OCI-LY1 (cell line): ENCODE measurements around the gene BTNL3.

Experiments
- H2AFZ ChIP-seq: fragments of 200-600 bp; sonication (generic), shearing (Covaris generic); 2 replicates; pipeline ENCODE4 v1.6.0; 2014; ENCODE audit warnings: antibody characterized with exemption, mild to moderate bottlenecking, low read length
- H3F3A ChIP-seq: fragments of 200-600 bp; sonication (generic), shearing (Covaris generic); 2 replicates; pipeline ENCODE4 v1.6.0; 2014; ENCODE audit warnings: mild to moderate bottlenecking, antibody characterized with exemption, low read length, moderate library complexity; ENCODE audit not compliant: insufficient read depth
- H3K27ac ChIP-seq: fragments of 200-600 bp; sonication (generic); 2 replicates; pipeline ENCODE4 v1.5.1; 2014; ENCODE audit warnings: low read length, mixed run types, mild to moderate bottlenecking, low read depth; ENCODE audit not compliant: poor library complexity, severe bottlenecking
- H3K27me3 ChIP-seq: fragments of 200-600 bp; sonication (generic); 2 replicates; pipeline ENCODE4 v1.6.0; 2014; ENCODE audit warnings: antibody characterized with exemption, mild to moderate bottlenecking, low read length, moderate library complexity; ENCODE audit not compliant: insufficient read depth
- H3K36me3 ChIP-seq: fragments of 200-600 bp; sonication (generic); 2 replicates; pipeline ENCODE4 v1.6.1; 2014; ENCODE audit warnings: mild to moderate bottlenecking, antibody characterized with exemption, low read length, moderate library complexity, mixed read lengths; ENCODE audit not compliant: insufficient read depth
- H3K4me1 ChIP-seq: fragments of 200-600 bp; sonication (generic); 2 replicates; pipeline ENCODE4 v1.5.1; 2014; ENCODE audit warnings: mild to moderate bottlenecking, low read length, moderate library complexity; ENCODE audit not compliant: insufficient read depth, severe bottlenecking
- H3K4me2 ChIP-seq: fragments of 200-600 bp; sonication (generic), shearing (Covaris generic); 2 replicates; pipeline ENCODE4 v1.6.1; 2014; ENCODE audit warnings: low read length
- H3K4me3 ChIP-seq: fragments of 200-600 bp; sonication (generic); 2 replicates; pipeline ENCODE4 v1.5.1; 2014; ENCODE audit warnings: low read length, low read depth, mild to moderate bottlenecking, mixed read lengths; ENCODE audit not compliant: poor library complexity, severe bottlenecking
- H3K79me2 ChIP-seq: fragments of 200-600 bp; shearing (Covaris generic); 2 replicates; pipeline ENCODE4 v1.6.1; 2016; ENCODE audit warnings: mixed run types, low read length, mixed read lengths; ENCODE audit not compliant: insufficient read depth
- H3K9ac ChIP-seq: fragments of 200-600 bp; sonication (generic), shearing (Covaris generic); 2 replicates; pipeline ENCODE4 v1.6.1; 2014; ENCODE audit warnings: mild to moderate bottlenecking, low read length, mixed read lengths
- H3K9me2 ChIP-seq: fragments of 200-600 bp; sonication (generic), shearing (Covaris generic); 2 replicates; pipeline ENCODE4 v1.6.1; 2014; ENCODE audit warnings: low read depth, mild to moderate bottlenecking, low read length, mixed read lengths
- H3K9me3 ChIP-seq: fragments of 200-600 bp; shearing (Covaris generic); 2 replicates; pipeline ENCODE4 v1.6.1; 2014; ENCODE audit warnings: low read length, mixed read lengths
- H4K20me1 ChIP-seq: fragments of 200-600 bp; sonication (generic), shearing (Covaris generic); 2 replicates; pipeline ENCODE4 v1.6.0; 2016; ENCODE audit warnings: mild to moderate bottlenecking, low read length; ENCODE audit not compliant: insufficient read depth
- EZH2 ChIP-seq: fragments of 200-600 bp; sonication (generic), shearing (Covaris generic); IDR thresholded peaks from 2 replicates; pipeline ENCODE4 v1.8.0; 2017; ENCODE audit warnings: borderline replicate concordance, mixed run types, mild to moderate bottlenecking, antibody characterized with exemption, low read length, moderate library complexity, mixed read lengths
- TF ChIP-seq, protein P1 (sequence below): fragments of 200-600 bp; sonication (generic), shearing (Covaris generic); IDR thresholded peaks from 2 replicates; pipeline ENCODE4 v1.5.1; 2017; ENCODE audit warnings: mild to moderate bottlenecking, antibody characterized with exemption, low read length, moderate library complexity, mixed read lengths

BTNL3 gene

DNA sequence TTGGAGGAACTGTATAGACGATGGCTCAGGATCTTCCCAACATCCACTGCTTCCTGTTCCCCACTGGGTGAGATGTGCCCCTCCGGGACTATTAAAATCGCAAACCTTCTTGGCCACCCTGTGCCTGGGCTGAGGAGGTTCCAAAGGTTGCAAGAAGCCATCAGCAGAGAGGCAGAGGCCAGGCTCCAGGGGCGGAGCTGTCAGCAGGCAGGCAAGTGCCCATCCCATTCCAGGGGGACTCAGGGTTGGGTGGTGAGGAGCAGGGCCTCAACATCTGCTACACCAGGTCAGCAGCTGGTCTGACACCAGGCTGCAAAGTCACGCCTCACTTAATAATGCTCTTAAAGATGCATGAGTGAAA, 2.2 kb downstream of the BTNL3 start:
- Histone ChIP-seq H3K27ac (peak overlapping the region; percentile 83), H3K79me2 (no peaks in the 10 kb centered on the region), H3K9me3 (no peaks in the 10 kb centered on the region), H3F3A (no peaks in the 10 kb centered on the region), H3K36me3 (no peaks in the 10 kb centered on the region), H3K4me3 (peak overlapping the region; percentile 53), H3K9me2 (no peaks in the 10 kb centered on the region), H3K27me3 (no peaks in the 10 kb centered on the region), H3K9ac (peak overlapping the region; percentile 59; the same call in 1 of the 2 replicates), H2AFZ (no peak overlapping the region), H3K4me1 (peaks cover 33% of the 10 kb centered on the region), H4K20me1 (no peaks in the 10 kb centered on the region), H3K4me2 (peak overlapping the region; percentile 70)
- TF ChIP-seq, protein P1, sequence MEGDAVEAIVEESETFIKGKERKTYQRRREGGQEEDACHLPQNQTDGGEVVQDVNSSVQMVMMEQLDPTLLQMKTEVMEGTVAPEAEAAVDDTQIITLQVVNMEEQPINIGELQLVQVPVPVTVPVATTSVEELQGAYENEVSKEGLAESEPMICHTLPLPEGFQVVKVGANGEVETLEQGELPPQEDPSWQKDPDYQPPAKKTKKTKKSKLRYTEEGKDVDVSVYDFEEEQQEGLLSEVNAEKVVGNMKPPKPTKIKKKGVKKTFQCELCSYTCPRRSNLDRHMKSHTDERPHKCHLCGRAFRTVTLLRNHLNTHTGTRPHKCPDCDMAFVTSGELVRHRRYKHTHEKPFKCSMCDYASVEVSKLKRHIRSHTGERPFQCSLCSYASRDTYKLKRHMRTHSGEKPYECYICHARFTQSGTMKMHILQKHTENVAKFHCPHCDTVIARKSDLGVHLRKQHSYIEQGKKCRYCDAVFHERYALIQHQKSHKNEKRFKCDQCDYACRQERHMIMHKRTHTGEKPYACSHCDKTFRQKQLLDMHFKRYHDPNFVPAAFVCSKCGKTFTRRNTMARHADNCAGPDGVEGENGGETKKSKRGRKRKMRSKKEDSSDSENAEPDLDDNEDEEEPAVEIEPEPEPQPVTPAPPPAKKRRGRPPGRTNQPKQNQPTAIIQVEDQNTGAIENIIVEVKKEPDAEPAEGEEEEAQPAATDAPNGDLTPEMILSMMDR = no peak
- TF ChIP-seq EZH2 = no peak

DNA sequence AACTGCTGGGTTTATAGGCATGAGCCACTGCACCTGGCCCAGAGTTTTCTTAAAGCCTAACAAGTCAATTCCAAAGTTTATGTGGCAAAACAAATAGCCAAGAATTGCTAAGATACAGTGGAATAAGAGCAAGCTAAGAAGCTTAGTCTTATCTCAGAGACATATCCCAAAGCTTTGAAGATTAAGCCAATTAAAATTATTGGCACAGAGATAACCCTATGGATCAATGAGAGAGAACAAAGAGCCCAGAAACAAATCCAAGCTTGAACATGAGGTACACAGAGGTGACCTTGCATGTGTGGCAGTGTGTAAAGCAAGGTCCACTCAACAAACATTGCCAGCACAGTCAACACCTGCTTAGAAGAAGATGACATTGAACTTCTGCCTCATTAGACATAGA, 13.3 kb downstream of the BTNL3 start:
- Histone ChIP-seq H2AFZ (no peak overlapping the region), H3K4me2 (no peak overlapping the region), H3K27ac (no peak overlapping the region), H3K79me2 (no peaks in the 10 kb centered on the region), H3K9me2 (no peaks in the 10 kb centered on the region), H4K20me1 (no peaks in the 10 kb centered on the region), H3K27me3 (no peaks in the 10 kb centered on the region; the same call in 1 of the 2 replicates), H3K4me3 (no peak overlapping the region), H3K4me1 (peaks cover 5% of the 10 kb centered on the region), H3K9ac (no peak overlapping the region), H3K36me3 (no peaks in the 10 kb centered on the region), H3K9me3 (no peaks in the 10 kb centered on the region), H3F3A (no peaks in the 10 kb centered on the region)
- TF ChIP-seq, protein P1 = no peak
- no peak for TF ChIP-seq EZH2

- Histone ChIP-seq H4K20me1 (no peaks in the 10 kb centered on the region), H3K4me2 (no peak overlapping the region; the same call in 1 of the 2 replicates), H3K27me3 (no peaks in the 10 kb centered on the region; the same call in 1 of the 2 replicates), H3F3A (no peaks in the 10 kb centered on the region), H3K4me1 (peaks cover 5% of the 10 kb centered on the region), H3K79me2 (no peaks in the 10 kb centered on the region), H2AFZ (no peak overlapping the region), H3K4me3 (no peak overlapping the region), H3K9ac (no peak overlapping the region), H3K9me3 (no peaks in the 10 kb centered on the region), H3K27ac (no peak overlapping the region), H3K9me2 (no peaks in the 10 kb centered on the region), H3K36me3 (no peaks in the 10 kb centered on the region)
- no peak for TF ChIP-seq EZH2
- TF ChIP-seq, protein P1 = no peak
Observed at GRCh38 chr5:181005791-181006190, 17.1 kb downstream of the BTNL3 start.
